HepG2 (cell line): ENCODE results near the gene NEDD4. TPM values are rescaled to one million over a fixed set of nuclear protein-coding genes. Genes with fewer than 3 reads are reported as not detected.
"Not testable (repeated sequence)": the region's sequence is repeated elsewhere in the genome, so short reads cannot be mapped to it uniquely, and the experiment has no call there.

Experiments used
- ATAC-seq: fragments of 200-7000 bp; cut with Tn5 transposase; 3 replicates; pipeline ENCODE4 v1.9.1; 2020; ENCODE audit warnings: mild to moderate bottlenecking, moderate library complexity
- BruUV-seq: library from RNA; stranded (reverse); fragments of 400-500 nt; replicated peaks from 2 replicates; lab custom pipeline; 2021; lab: Mats Ljungman, UMichigan
- CTCF ChIA-PET: fragments of 300-600 bp; formaldehyde crosslinking; extraction: SDS; loops from one replicate; lab custom pipeline; 2021; ENCODE audit warnings: low total read pairs, inconsistent platforms, low intra/inter-chr PET ratio; lab: Yijun Ruan, JAX
- POLR2A ChIA-PET: fragments of 350-600 bp; sonication (Branson Sonifier 250); formaldehyde crosslinking; loops from one replicate; lab custom pipeline; 2020; ENCODE audit warnings: antibody characterized with exemption, inconsistent platforms; lab: Yijun Ruan, JAX
- DNase-seq: peaks from one replicate; pipeline ENCODE4 v3.0.0-alpha.2; 2015; ENCODE audit warnings: low spot score
- FAIRE-seq: peaks from 3 replicates; lab custom pipeline; 2011; peaks lifted over from hg19 to GRCh38; lab: Jason Lieb, UNC
- H2AFZ ChIP-seq: one replicate; pipeline ENCODE4 v1.6.1; 2011; ENCODE audit warnings: low read length, inconsistent platforms
- H3K27ac ChIP-seq: fragments of 300-600 bp; 3 replicates; pipeline ENCODE4 v1.8.0; 2011; ENCODE audit warnings: mixed run types, mild to moderate bottlenecking, mixed read lengths, low read length, inconsistent platforms; ENCODE audit not compliant: insufficient read depth; ENCODE audit errors: extremely low read length
- H3K27me3 ChIP-seq, 2 experiments: fragments of 200-600 bp in 1 of 2; 2 replicates in 1 of 2; 3 replicates in 1 of 2; pipeline versions ENCODE4 v1.6.0 to v1.8.0; 2011; ENCODE audit warnings: low read length in 2 of 2, mild to moderate bottlenecking in 2 of 2, moderate library complexity in 2 of 2, inconsistent platforms in 1 of 2; ENCODE audit not compliant: insufficient read depth in 2 of 2, control insufficient read depth in 1 of 2
- H3K36me3 ChIP-seq, 2 experiments: fragments of 200-600 bp in 1 of 2; replicated peaks in 1 of 2; 2 replicates in 1 of 2; 3 replicates in 1 of 2; pipeline versions ENCODE4 v1.5.1 to v1.8.0; 2011; ENCODE audit warnings: low read length in 2 of 2, inconsistent platforms in 1 of 2; ENCODE audit not compliant: insufficient read depth in 2 of 2, control insufficient read depth in 1 of 2
- H3K4me1 ChIP-seq: 2 replicates; pipeline ENCODE4 v1.5.1; 2012; ENCODE audit warnings: low read length, inconsistent platforms; ENCODE audit not compliant: insufficient read depth
- H3K4me2 ChIP-seq: 2 replicates; pipeline ENCODE4 v1.6.0; 2011; ENCODE audit warnings: low read depth, low read length, inconsistent platforms
- H3K4me3 ChIP-seq, 3 experiments: fragments of 200-600 bp in 1 of 3; sonication (generic), shearing (Covaris generic) in 1 of 3; replicated peaks in 1 of 3; 2 replicates each; pipeline ENCODE4 v1.5.1; 2011 to 2016; ENCODE audit warnings: low read length in 3 of 3, inconsistent platforms in 2 of 3, low read depth in 2 of 3, mild to moderate bottlenecking in 2 of 3, control low read depth in 1 of 3, mixed read lengths in 1 of 3; ENCODE audit not compliant: insufficient read depth in 1 of 3
- H3K79me2 ChIP-seq: one replicate; pipeline ENCODE4 v1.6.1; 2011; ENCODE audit warnings: low read length, inconsistent platforms; ENCODE audit not compliant: insufficient read depth
- H3K9ac ChIP-seq: 2 replicates; pipeline ENCODE4 v1.6.0; 2011; ENCODE audit warnings: mild to moderate bottlenecking, low read depth, low read length, inconsistent platforms; ENCODE audit not compliant: insufficient read depth
- H3K9me3 ChIP-seq: 2 replicates; pipeline ENCODE4 v1.5.1; 2012; ENCODE audit warnings: mild to moderate bottlenecking, low read length
- H4K20me1 ChIP-seq: 2 replicates; pipeline ENCODE4 v1.6.0; 2011; ENCODE audit warnings: inconsistent platforms, mild to moderate bottlenecking, low read length, moderate library complexity; ENCODE audit not compliant: insufficient read depth
- CHD4 ChIP-seq: fragments of 200-600 bp; sonication (generic); IDR thresholded peaks from 2 replicates; pipeline ENCODE4 v1.7.0; 2017; ENCODE audit warnings: mild to moderate bottlenecking, low read length, borderline replicate concordance
- FOXP1 ChIP-seq, 2 experiments: fragments of 450-650 bp in 1 of 2; IDR thresholded peaks; 2 replicates each; pipeline ENCODE4 v1.6.1; 2017 to 2018; ENCODE audit warnings: antibody characterized with exemption in 1 of 2
- HDAC2 ChIP-seq: sonication (generic); formaldehyde crosslinking; IDR thresholded peaks from 2 replicates; pipeline ENCODE4 v1.4.0; 2020; ENCODE audit warnings: missing genetic modification reagents
- KDM6A ChIP-seq: IDR thresholded peaks from 2 replicates; pipeline ENCODE4 v1.6.1; 2016; ENCODE audit warnings: low read depth
- MAX ChIP-seq: IDR thresholded peaks from 2 replicates; pipeline ENCODE4 v1.6.1; 2012; ENCODE audit warnings: inconsistent platforms
- MED1 ChIP-seq: sonication (generic); formaldehyde crosslinking; IDR thresholded peaks from 2 replicates; pipeline ENCODE4 v1.4.0; 2020; ENCODE audit warnings: missing genetic modification reagents
- PCBP1 ChIP-seq: fragments of 200-400 bp; formaldehyde crosslinking; IDR thresholded peaks from 2 replicates; pipeline ENCODE4 v1.6.1; 2017; ENCODE audit warnings: mild to moderate bottlenecking, low read depth, low read length, borderline replicate concordance
- PHF21A ChIP-seq: sonication (generic); formaldehyde crosslinking; IDR thresholded peaks from 2 replicates; pipeline ENCODE4 v1.5.0; 2020; ENCODE audit warnings: mild to moderate bottlenecking, missing genetic modification reagents
- TBX2 ChIP-seq: sonication (generic); formaldehyde crosslinking; IDR thresholded peaks from 2 replicates; pipeline ENCODE4 v1.5.0; 2020; ENCODE audit warnings: missing genetic modification reagents, mild to moderate bottlenecking, borderline replicate concordance
- ZGPAT ChIP-seq: IDR thresholded peaks from 2 replicates; pipeline ENCODE4 v1.6.1; 2016; ENCODE audit warnings: mild to moderate bottlenecking
- ZNF331 ChIP-seq: sonication (generic); formaldehyde crosslinking; IDR thresholded peaks from 2 replicates; pipeline ENCODE4 v1.4.0; 2020; ENCODE audit warnings: missing genetic modification reagents
- ZNF33A ChIP-seq: sonication (generic); formaldehyde crosslinking; IDR thresholded peaks from 2 replicates; pipeline ENCODE4 v1.5.1; 2020; ENCODE audit warnings: missing genetic modification reagents, mild to moderate bottlenecking, moderate library complexity, borderline replicate concordance
- ZNF362 ChIP-seq: sonication (generic); formaldehyde crosslinking; IDR thresholded peaks from 2 replicates; pipeline ENCODE4 v1.4.0; 2020; ENCODE audit warnings: missing genetic modification reagents, mild to moderate bottlenecking, borderline replicate concordance
- ZNF546 ChIP-seq: sonication (generic); formaldehyde crosslinking; conservative IDR thresholded peaks from 2 replicates; pipeline ENCODE4 v1.8.1; 2023; ENCODE audit warnings: mild to moderate bottlenecking, missing genetic modification reagents
- ZNF710 ChIP-seq: sonication (generic); formaldehyde crosslinking; IDR thresholded peaks from 2 replicates; pipeline ENCODE4 v1.5.0; 2020; ENCODE audit warnings: mild to moderate bottlenecking, missing genetic modification reagents, borderline replicate concordance
- ZNF737 ChIP-seq: sonication (generic); formaldehyde crosslinking; IDR thresholded peaks from 2 replicates; pipeline ENCODE4 v1.5.0; 2020; ENCODE audit warnings: missing genetic modification reagents, mild to moderate bottlenecking, borderline replicate concordance
- WGBS: methylation state at CpG from one replicate; pipeline ENCODE4 v1.1.6; 2017; ENCODE audit warnings: low lambda C conversion rate; 5-methylcytosine and 5-hydroxymethylcytosine counted together
- in situ Hi-C: cut with HindIII; loops from 2 replicates; pipeline ENCODE4 v1.10.0; 2017; ENCODE audit warnings: low pct_unique_long_range_greater_than_20kb; ENCODE audit not compliant: extremely low pct_ligation_motif_present
- intact Hi-C: fragments of 100-400 bp; cut with micrococcal nuclease; formaldehyde crosslinking; loops from one replicate; pipeline ENCODE4 v1.10.0; 2022; ENCODE audit not compliant: unreplicated experiment
- polyA plus RNA-seq, 8 experiments: library from polyadenylated mRNA; depleted of rRNA in 3 of 8; stranded (reverse) in 7 of 8; unstranded in 1 of 8; fragments of >200 nt; fragmentation: Illumina TruSeq in 4 of 8; extraction: Trizol in 4 of 8; gene quantifications; 2 replicates each; pipeline versions ENCODE4 v1.2.1 to v1.2.3, GENCODE V29; 2011 to 2016; ENCODE audit warnings: low read depth in 4 of 8, missing spikeins in 1 of 8, mixed read lengths in 1 of 8; ENCODE audit not compliant: insufficient read depth in 1 of 8
- total RNA-seq, 5 experiments: library from RNA; depleted of rRNA; stranded (reverse); fragments of >200 nt; fragmentation: Illumina TruSeq; extraction: Trizol; gene quantifications; 2 replicates each; pipeline ENCODE4 v1.2.3, GENCODE V29; 2016; ENCODE audit warnings: low read depth in 1 of 5

Gene NEDD4
- total and polyA plus RNA-seq, 2 of the 13 experiments (the other 11 are each of a cell fraction or from before 2014, with no cell fraction given) = 10.4 to 13.0 TPM

- TF ChIP-seq ZNF737 (CRISPR knock-in tag) (no peak), ZNF33A (CRISPR knock-in tag) (no peak), PCBP1 (no peak), HDAC2 (CRISPR knock-in tag) (no peak)
Observed at GRCh38 chr15:55954862-55955605, 38.4 kb downstream of the NEDD4 start (continued).

- H3K4me2 ChIP-seq = peak overlapping the region; percentile 63
- TF ChIP-seq KDM6A (CRISPR knock-in tag) (peak; percentile 91), CHD4 (0 out of 2 replicates have a peak, but pooled peaks have one; percentile 41), ZNF331 (CRISPR knock-in tag) (peak; percentile 74), MED1 (CRISPR knock-in tag) (peak; percentile 86), FOXP1 (CRISPR knock-in tag; IDR thresholded peaks at IDR 0.05) (peak; percentile 67; the same call in 1 of the 2 replicates), ZGPAT (CRISPR knock-in tag) (peak; percentile 80), ZNF710 (peak; percentile 95), PHF21A (CRISPR knock-in tag) (peak; percentile 70), ZNF546 (CRISPR knock-in tag) (0 out of 2 replicates have a peak, but pooled peaks have one; percentile 34), ZNF362 (0 out of 2 replicates have a peak, but pooled peaks have one; percentile 23), MAX (peak; percentile 32; the same call in 1 of the 2 replicates), TBX2 (CRISPR knock-in tag) (peak; percentile 75)
- not testable (repeated sequence) for TF ChIP-seq FOXP1 (IDR thresholded peaks at IDR 0.05)
Observed at GRCh38 chr15:55952501-55953274, 40.7 kb downstream of the NEDD4 start.

More at GRCh38 chr15:55952501-55953274, 40.7 kb downstream of the NEDD4 start:
- H3K9ac ChIP-seq = peak overlapping the region; percentile 36; the same call in 1 of the 2 replicates
- BruUV-seq, H4K20me1 ChIP-seq, in situ Hi-C loops, intact Hi-C loops, H3K36me3 ChIP-seq, H2AFZ ChIP-seq, H3K27me3 ChIP-seq, H3K9me3 ChIP-seq, CTCF ChIA-PET, H3K79me2 ChIP-seq: not testable (repeated sequence)
- WGBS = 48% methylated on average over 14 of the region's 14 CpGs
- FAIRE-seq (peak; percentile 74), ATAC-seq (peak; percentile 98), DNase-seq (peak; percentile 98)
- H3K4me1 ChIP-seq = peaks cover 51% of the 10 kb centered on the region
- H3K4me3 ChIP-seq = peak overlapping the region in 1 of 3 experiments; percentile 23; a peak in 1 of 6 replicates
- H3K27ac ChIP-seq = peak overlapping the region; percentile 76
- POLR2A ChIA-PET = interaction anchor here (0.6 kb wide), 1 partner anchor 35 kb away, joined by 4 read pairs; no protein-coding TSS in a partner anchor
